ENCODE results near the gene PPM1H. TPM values are rescaled to one million over a fixed set of nuclear protein-coding genes. Genes with fewer than 3 reads are reported as not detected.

The PPM1H gene
- total RNA-seq, 4 donors from 2014 or later = 1.4 to 4.9 (median 2.4) TPM

GRCh38 chr12:62787611-62788010 is 147.3 kb downstream of the PPM1H start:
- TF ChIP-seq CTCF (IDR thresholded peaks at IDR 0.05) = no peak
- no peak for ATAC-seq (ENCODE audit: low FRiP score)
- no peak for DNase-seq (ENCODE audit: low spot score)

GRCh38 chr12:62787023-62787422 is 147.9 kb downstream of the PPM1H start:
- no peak for TF ChIP-seq CTCF (IDR thresholded peaks at IDR 0.05)

GRCh38 chr12:62785941-62786559 is 148.9 kb downstream of the PPM1H start:
- ATAC-seq (ENCODE audit: low FRiP score) (peak; percentile 62), DNase-seq (ENCODE audit: low spot score) (no peak)
- no peak for TF ChIP-seq CTCF (IDR thresholded peaks at IDR 0.05)

More at GRCh38 chr12:62787023-62787422, 147.9 kb downstream of the PPM1H start:
- DNase-seq (ENCODE audit: low spot score) (no peak), ATAC-seq (ENCODE audit: low FRiP score) (no peak)

- TF ChIP-seq CTCF (IDR thresholded peaks at IDR 0.05) = no peak
- DNase-seq (ENCODE audit: low spot score) = no peak
- ATAC-seq (ENCODE audit: low FRiP score) = no peak
Observed at GRCh38 chr12:62784576-62784975, 150.4 kb downstream of the PPM1H start.

- TF ChIP-seq CTCF (IDR thresholded peaks at IDR 0.05) = no peak
- ATAC-seq (ENCODE audit: low FRiP score) = no peak
- DNase-seq (ENCODE audit: low spot score) = no peak
Observed at GRCh38 chr12:62783881-62784280, 151.1 kb downstream of the PPM1H start.

GRCh38 chr12:62781136-62781880 is 153.6 kb downstream of the PPM1H start:
- DNase-seq (ENCODE audit: low spot score) (no peak), ATAC-seq (ENCODE audit: low FRiP score) (no peak)
- TF ChIP-seq CTCF (IDR thresholded peaks at IDR 0.05) = no peak

- TF ChIP-seq CTCF (IDR thresholded peaks at IDR 0.05) = no peak
- ATAC-seq (ENCODE audit: low FRiP score) = no peak
- no peak for DNase-seq (ENCODE audit: low spot score)
Observed at GRCh38 chr12:62779488-62779887, 155.5 kb downstream of the PPM1H start.

Measured in omental fat pad (tissue), 4 donors.